IPS DF 6.9 (cell line): ENCODE data around the gene RIMS4.
A peak's percentile ranks its signal among the peaks of the same experiment; 100 is the strongest.

Source experiments
- DNase-seq: peaks from one replicate; pipeline ENCODE4 v3.0.0-alpha.2; 2013; ENCODE audit warnings: low read depth, low spot score
- H3K27ac ChIP-seq: one replicate; pipeline ENCODE4 v1.5.1; 2013; ENCODE audit warnings: low read length, control low read depth
- H3K27me3 ChIP-seq: 2 replicates; pipeline ENCODE4 v1.6.1; 2013; ENCODE audit warnings: mild to moderate bottlenecking, low read length; ENCODE audit not compliant: control insufficient read depth, insufficient read depth
- H3K36me3 ChIP-seq: 2 replicates; pipeline ENCODE4 v1.6.1; 2013; ENCODE audit warnings: low read length; ENCODE audit not compliant: control insufficient read depth, insufficient read depth
- H3K4me1 ChIP-seq: 2 replicates; pipeline ENCODE4 v1.6.1; 2013; ENCODE audit warnings: low read length; ENCODE audit not compliant: control insufficient read depth, insufficient read depth
- H3K4me3 ChIP-seq: 2 replicates; pipeline ENCODE4 v1.5.1; 2013; ENCODE audit warnings: mild to moderate bottlenecking, low read length
- H3K9me3 ChIP-seq: 2 replicates; pipeline ENCODE4 v1.6.1; 2013; ENCODE audit warnings: low read length, inconsistent platforms; ENCODE audit not compliant: control insufficient read depth, insufficient read depth
- WGBS: extraction: QIAGEN DNeasy Blood & Tissue Kit; methylation state at CpG from one replicate; pipeline ENCODE4 v1.1.7; 2013; ENCODE audit warnings: mixed read lengths, missing lambda C conversion rate; ENCODE audit not compliant: insufficient read length, insufficient coverage; 5-methylcytosine and 5-hydroxymethylcytosine counted together

Gene RIMS4

GRCh38 chr20:44810391-44811149 lies at the start of gene RIMS4:
Gene RIMS4 (minus strand): TSS chr20:44810546. CDS start chr20:44810271, 275 bp downstream.
- H3K4me3 ChIP-seq, result peak within 1 kb of the TSS; percentile 45; the same call in 1 of the 2 replicates
- no peak for DNase-seq
- H3K27me3 ChIP-seq, result peaks cover 18% of the 10 kb centered on the region
- H3K27ac ChIP-seq, result no peak within 1 kb of the TSS
- H3K9me3 ChIP-seq, result no peaks in the 10 kb centered on the region
- no CpG with 5 or more reads among the region's 89 CpGs for WGBS
- H3K4me1 ChIP-seq, result peaks cover 3% of the 10 kb centered on the region; the same call in 1 of the 2 replicates
- no peaks in the 10 kb centered on the region for H3K36me3 ChIP-seq

GRCh38 chr20:44858606-44859360 lies 48.4 kb upstream of the RIMS4 start:
- Histone ChIP-seq H3K36me3 (no peaks in the 10 kb centered on the region), H3K4me1 (no peaks in the 10 kb centered on the region), H3K27ac (no peak overlapping the region), H3K9me3 (no peaks in the 10 kb centered on the region), H3K27me3 (no peaks in the 10 kb centered on the region), H3K4me3 (no peak overlapping the region)
- DNase-seq, result no peak

GRCh38 chr20:44856856-44857448 lies 46.6 kb upstream of the RIMS4 start:
- Histone ChIP-seq H3K4me3 (no peak overlapping the region), H3K27me3 (no peaks in the 10 kb centered on the region), H3K27ac (no peak overlapping the region), H3K9me3 (no peaks in the 10 kb centered on the region), H3K4me1 (no peaks in the 10 kb centered on the region), H3K36me3 (no peaks in the 10 kb centered on the region)
- no peak for DNase-seq
- WGBS, result no CpG with 5 or more reads among the region's 6 CpGs

- Histone ChIP-seq H3K27ac (no peak overlapping the region), H3K36me3 (no peaks in the 10 kb centered on the region), H3K27me3 (no peaks in the 10 kb centered on the region), H3K4me3 (no peak overlapping the region), H3K9me3 (no peaks in the 10 kb centered on the region), H3K4me1 (no peaks in the 10 kb centered on the region; the same call in 1 of the 2 replicates)
- no peak for DNase-seq
- WGBS, result no CpG with 5 or more reads among the region's 2 CpGs
Observed at GRCh38 chr20:44856442-44856841, 46.1 kb upstream of the RIMS4 start.

GRCh38 chr20:44851545-44851944 lies 41.2 kb upstream of the RIMS4 start:
- no peaks in the 10 kb centered on the region for H3K27me3 ChIP-seq

GRCh38 chr20:44850837-44851236 lies 40.5 kb upstream of the RIMS4 start:
- no CpG with 5 or more reads among the region's 1 CpG for WGBS
- H3K4me3 ChIP-seq, result no peak overlapping the region
- no peaks in the 10 kb centered on the region for H3K36me3 ChIP-seq
- H3K27me3 ChIP-seq, result no peaks in the 10 kb centered on the region
- no peaks in the 10 kb centered on the region; the same call in 1 of the 2 replicates for H3K4me1 ChIP-seq
- H3K9me3 ChIP-seq, result no peaks in the 10 kb centered on the region
- DNase-seq, result no peak
- no peak overlapping the region for H3K27ac ChIP-seq

More at GRCh38 chr20:44851545-44851944, 41.2 kb upstream of the RIMS4 start:
- Histone ChIP-seq H3K9me3 (no peaks in the 10 kb centered on the region), H3K27ac (no peak overlapping the region), H3K4me3 (no peak overlapping the region), H3K36me3 (no peaks in the 10 kb centered on the region), H3K4me1 (no peaks in the 10 kb centered on the region; the same call in 1 of the 2 replicates)
- no peak for DNase-seq
- no CpG with 5 or more reads among the region's 3 CpGs for WGBS

GRCh38 chr20:44850272-44850671 lies 39.9 kb upstream of the RIMS4 start:
- Histone ChIP-seq H3K4me3 (no peak overlapping the region), H3K27me3 (no peaks in the 10 kb centered on the region), H3K36me3 (no peaks in the 10 kb centered on the region), H3K9me3 (no peaks in the 10 kb centered on the region), H3K27ac (no peak overlapping the region), H3K4me1 (no peaks in the 10 kb centered on the region; the same call in 1 of the 2 replicates)
- no peak for DNase-seq
- no CpG with 5 or more reads among the region's 3 CpGs for WGBS

- WGBS, result no CpG with 5 or more reads among the region's 1 CpG
- H3K27ac ChIP-seq, result no peak overlapping the region
- no peaks in the 10 kb centered on the region for H3K36me3 ChIP-seq
- H3K27me3 ChIP-seq, result no peaks in the 10 kb centered on the region
- no peaks in the 10 kb centered on the region; the same call in 1 of the 2 replicates for H3K4me1 ChIP-seq
- no peak for DNase-seq
- no peak overlapping the region for H3K4me3 ChIP-seq
- no peaks in the 10 kb centered on the region for H3K9me3 ChIP-seq
Observed at GRCh38 chr20:44849703-44850102, 39.4 kb upstream of the RIMS4 start.

GRCh38 chr20:44848254-44849015 lies 38.1 kb upstream of the RIMS4 start:
- Histone ChIP-seq H3K27ac (no peak overlapping the region), H3K27me3 (no peaks in the 10 kb centered on the region), H3K36me3 (no peaks in the 10 kb centered on the region), H3K4me1 (no peaks in the 10 kb centered on the region; the same call in 1 of the 2 replicates), H3K9me3 (no peaks in the 10 kb centered on the region), H3K4me3 (no peak overlapping the region)
- WGBS, result no CpG with 5 or more reads among the region's 4 CpGs
- DNase-seq, result no peak

GRCh38 chr20:44843876-44844275 lies 33.5 kb upstream of the RIMS4 start:
- H3K4me1 ChIP-seq, result no peaks in the 10 kb centered on the region
- no peaks in the 10 kb centered on the region for H3K9me3 ChIP-seq
- H3K27ac ChIP-seq, result no peak overlapping the region
- no peak overlapping the region for H3K4me3 ChIP-seq
- no CpG with 5 or more reads among the region's 5 CpGs for WGBS
- H3K27me3 ChIP-seq, result no peaks in the 10 kb centered on the region
- no peak for DNase-seq
- no peaks in the 10 kb centered on the region for H3K36me3 ChIP-seq
